Left colon (tissue), 2 donors: ENCODE measurements around the gene KIRREL1. TPM values are rescaled to one million over a fixed set of nuclear protein-coding genes. Genes with fewer than 3 reads are reported as not detected.

ENCODE experiments used
- ATAC-seq: fragments of 200-7000 bp; cut with Tn5 transposase; one replicate; pipeline ENCODE4 v1.9.1; 2020; ENCODE audit warnings: mild to moderate bottlenecking, moderate library complexity
- DNase-seq, 2 donors: peaks; one replicate each; pipeline ENCODE4 v3.0.0-alpha.2; 2020
- intact Hi-C, 2 donors: fragments of 100-400 bp; cut with DNase I in 1 of 2; cut with micrococcal nuclease in 1 of 2; formaldehyde crosslinking; loops; one replicate each; pipeline versions ENCODE4 v1.11.2 to v1.14.0; 2022; cut with DNase I, micrococcal nuclease
- total RNA-seq, 2 donors: library from RNA; stranded (reverse); fragmentation: NEBNext Ultra II Directional; extraction: Animal tissue kit (Norgen Biotek cat#: 25700); gene quantifications; one replicate each; pipeline ENCODE4 v1.2.1, GENCODE V29; 2021
- donor health status: DM: no; HTN: no; CAD: no.
- donor health status: DM: yes; HTN: yes; CAD: no.

Gene KIRREL1
- total RNA-seq, 2 donors from 2014 or later: 5.6 to 9.2 TPM

DNA sequence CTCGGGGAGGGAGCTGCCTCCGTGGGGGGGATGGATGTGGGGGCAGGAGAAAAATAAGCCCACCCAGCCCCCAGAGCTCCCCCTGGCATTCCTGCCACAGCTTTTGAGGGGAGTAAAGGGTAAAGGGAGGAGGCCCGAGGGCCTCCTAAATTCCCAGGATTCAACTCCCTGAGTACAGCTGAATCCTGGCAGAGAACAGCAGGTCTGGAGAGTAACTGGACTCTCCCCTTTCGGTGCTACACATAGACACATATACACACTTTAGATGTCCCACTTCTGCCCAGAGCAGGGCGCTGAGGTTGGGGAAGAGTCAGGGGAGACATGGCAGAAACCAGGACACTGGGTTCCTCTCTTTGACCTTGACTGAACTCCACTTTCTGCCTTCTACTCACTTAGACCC is 3.0 kb downstream of the KIRREL1 start:
- ATAC-seq: no peak
- DNase-seq: no peak
- intact Hi-C loops: loop anchor here (5.0 to 10.0 kb wide), 2 partner anchors 41 to 88 kb away; no protein-coding TSS in a partner anchor

DNA sequence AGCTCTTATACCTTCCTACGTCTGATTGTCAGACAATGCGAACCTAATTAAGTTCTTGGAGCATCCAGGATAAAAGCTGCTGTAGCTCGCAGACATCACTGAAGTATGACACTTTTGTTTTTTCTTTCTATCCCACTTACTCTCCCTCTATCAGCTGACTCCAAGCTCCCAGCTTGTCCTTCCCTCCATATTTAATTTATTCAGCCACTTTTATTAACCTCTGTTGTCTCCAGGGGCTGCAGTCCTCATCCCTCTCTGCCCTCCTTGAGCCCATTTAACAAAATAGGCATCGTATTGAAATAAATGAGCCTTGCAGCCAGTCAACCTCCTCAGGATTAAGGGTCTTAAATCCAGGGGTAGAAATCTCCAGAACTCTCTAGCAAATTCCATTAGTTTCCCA is 7.1 kb downstream of the KIRREL1 start:
- DNase-seq: no peak
- intact Hi-C loops: no loop called here
- ATAC-seq: no peak

DNA sequence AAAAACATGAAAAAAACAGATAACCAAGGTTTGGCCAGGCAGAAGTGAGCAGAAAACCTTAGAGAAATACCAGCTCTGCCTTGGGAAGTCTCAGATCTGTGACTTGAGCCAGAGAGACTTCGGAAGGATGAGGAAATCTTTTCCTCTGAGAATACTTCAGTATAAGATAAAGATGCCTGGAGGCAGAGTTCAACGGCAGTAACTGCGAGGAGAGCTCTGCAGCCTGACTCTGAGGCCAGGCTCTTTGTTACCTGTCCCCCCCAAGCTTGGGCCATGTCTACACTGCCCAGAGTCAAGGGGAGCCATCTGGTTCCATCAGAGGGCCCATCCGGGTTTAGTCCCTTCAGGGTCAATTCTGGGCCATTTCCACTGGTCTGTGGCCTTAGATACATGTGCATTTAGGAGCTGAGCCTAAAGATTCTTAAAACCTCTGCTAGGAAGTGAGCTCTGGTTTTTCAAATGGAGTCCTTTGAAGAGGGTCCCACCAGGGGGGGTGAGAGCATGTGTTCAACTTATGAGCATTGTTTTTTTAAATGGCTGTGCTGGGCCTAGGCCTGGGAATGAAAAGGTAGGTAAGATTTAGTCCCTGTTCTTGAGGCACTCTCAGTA is 8.7 kb downstream of the KIRREL1 start:
- intact Hi-C loops: no loop called here
- ATAC-seq: no peak
- DNase-seq: no peak

DNA sequence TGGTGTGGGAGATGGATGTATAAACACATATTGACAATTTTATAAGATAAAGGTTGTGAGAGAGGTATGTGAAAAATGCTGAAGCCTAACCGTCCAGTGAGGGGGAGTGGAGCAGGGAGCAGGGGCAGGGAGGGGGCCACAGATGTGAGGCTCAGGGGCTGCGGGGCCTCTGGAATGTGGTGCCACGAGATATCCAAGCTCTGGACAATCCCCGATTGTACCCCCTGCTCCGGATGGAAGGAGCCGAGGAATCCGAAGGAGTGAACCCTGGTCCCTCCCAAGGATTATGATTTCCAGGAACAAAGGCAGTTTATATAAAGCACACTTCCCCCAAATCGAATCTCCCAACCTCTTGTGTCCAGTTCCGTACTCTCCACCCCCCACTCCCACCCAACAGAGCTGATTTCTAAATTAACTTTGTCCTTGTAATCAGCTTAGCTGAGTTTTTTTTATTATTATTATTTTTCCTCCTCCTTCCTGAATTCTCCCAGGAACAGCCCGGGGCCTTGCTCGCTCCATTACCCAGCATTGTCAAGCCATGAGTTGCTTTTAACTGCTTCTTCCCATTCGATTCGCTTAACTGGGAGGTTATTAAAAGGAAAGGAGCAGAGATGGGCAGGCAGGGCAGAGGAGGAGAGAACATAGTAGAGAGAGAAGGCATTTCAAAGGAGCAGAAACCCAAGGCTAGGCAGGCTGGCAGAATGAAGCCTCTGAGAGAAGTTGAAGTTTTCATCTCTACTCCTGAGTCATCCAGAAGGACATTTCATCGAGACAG is 9.4 kb downstream of the KIRREL1 start:
- DNase-seq (no peak), ATAC-seq (no peak)
- intact Hi-C loops: no loop called here

DNA sequence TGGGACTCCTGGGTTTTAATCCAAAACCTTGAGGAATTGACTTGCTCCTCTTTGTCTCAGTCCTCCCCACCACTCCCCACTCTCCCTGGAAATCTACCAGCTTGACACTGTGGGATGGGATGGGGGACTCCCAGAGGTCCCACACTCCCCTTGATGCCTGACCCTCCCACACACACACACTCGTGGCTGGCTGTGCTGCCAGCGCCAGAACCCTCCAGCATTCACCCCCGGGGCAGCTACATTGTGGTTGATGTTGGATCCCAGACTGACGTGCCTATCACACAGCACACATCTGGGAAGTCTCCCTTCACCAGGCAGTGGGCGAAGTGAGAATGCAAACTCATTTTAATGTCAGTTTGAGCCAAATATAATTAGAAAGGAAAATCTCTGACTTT is 10.0 kb downstream of the KIRREL1 start:
- no peak for ATAC-seq
- DNase-seq: no peak
- intact Hi-C loops: no loop called here

DNA sequence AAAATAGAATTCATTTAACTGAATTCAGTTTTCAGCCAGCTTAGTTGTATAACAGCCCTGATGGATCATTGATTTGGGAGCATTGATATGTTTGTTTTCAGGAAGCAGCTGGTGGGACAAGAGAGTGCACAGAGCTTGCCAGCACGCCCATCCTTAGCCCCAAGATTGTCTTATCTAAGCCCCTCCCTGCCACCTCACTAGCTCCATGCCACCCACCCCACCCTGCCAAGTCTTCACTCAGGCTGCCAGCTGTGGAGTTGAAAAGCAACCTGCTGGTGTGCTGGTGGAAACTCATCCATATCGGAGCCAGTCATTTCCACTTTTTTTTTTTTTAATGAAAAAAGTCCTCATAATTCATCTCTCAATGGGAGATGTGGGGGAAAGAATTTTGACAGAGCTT is 11.8 kb downstream of the KIRREL1 start:
- DNase-seq: no peak
- no peak for ATAC-seq
- intact Hi-C loops: no loop called here

DNA sequence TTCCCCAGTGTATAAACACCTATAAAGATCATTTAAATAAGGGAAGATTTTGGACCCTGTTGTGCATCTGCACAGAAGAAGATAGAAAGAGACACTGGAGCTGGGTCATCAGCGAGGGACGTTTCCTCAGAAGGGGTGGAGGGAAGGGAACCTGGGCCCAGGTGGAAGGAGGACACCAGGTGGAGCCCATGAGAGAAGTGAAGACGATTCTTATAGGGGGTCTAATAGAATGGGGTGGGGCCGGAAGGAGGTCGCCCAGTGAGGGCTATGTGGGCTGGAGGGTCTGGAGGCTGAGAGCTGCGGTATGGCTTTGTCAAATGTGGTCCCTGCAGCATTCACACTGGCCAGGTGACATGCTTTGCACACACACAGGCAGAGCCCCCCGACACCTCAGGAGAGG is 13.7 kb downstream of the KIRREL1 start:
- DNase-seq: no peak
- intact Hi-C loops: no loop called here
- ATAC-seq: no peak

DNA sequence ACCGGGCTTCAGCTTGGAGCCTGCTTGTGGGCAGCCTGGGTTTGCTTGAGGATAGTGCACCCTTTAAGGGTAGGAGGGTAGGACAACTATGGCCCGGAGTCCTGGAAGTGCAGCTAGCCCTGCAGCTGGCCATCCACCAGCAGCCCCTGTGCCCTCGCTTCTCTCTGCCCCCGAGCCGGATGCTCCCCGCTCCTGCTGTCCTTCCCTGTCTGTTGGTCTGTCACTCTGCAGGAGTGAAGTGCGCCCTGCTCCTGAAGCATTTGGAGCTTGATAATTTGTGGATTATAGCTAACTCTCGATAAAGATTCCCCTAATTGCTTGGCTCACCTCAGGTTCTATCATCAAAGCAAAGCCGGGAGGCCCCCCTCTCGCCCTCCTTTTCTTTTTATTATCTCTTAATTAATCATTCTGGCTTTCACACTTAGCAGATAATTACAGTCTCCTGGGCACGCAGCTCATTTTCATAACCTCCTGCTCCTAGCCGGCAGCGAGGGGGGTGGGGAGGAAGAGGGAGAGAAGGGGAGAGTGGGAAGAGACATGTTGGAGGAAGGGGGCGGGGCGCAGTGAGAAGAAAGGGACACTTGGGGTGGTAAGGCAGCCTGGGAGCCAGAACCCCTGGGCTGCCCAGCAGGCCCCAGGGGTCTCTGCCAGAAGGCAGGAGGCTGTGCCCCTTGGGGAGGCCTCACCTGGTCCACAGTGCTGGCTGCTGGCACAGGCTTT is 14.4 kb downstream of the KIRREL1 start:
- intact Hi-C loops: no loop called here
- DNase-seq: no peak
- no peak for ATAC-seq

DNA sequence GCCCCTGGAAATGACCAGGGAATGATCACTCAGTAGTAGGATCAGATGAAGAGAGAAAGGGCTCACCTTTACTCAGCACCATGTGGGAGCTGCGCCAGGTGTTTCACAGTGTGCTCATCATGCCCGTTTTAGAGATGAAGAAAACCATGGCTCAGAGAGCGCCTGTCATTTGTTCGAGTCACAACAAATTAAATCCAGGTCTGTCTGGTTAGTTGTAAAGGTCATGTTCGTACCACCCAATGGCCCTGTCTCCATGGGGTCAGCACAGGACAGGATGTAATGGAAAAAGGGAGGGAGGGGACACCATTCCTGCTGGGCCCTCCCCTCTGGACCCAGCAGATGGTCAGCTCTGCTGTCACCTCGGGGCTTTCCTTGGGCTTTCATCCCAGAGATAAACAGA is 15.2 kb downstream of the KIRREL1 start:
- DNase-seq: no peak
- intact Hi-C loops: no loop called here
- ATAC-seq: no peak

DNA sequence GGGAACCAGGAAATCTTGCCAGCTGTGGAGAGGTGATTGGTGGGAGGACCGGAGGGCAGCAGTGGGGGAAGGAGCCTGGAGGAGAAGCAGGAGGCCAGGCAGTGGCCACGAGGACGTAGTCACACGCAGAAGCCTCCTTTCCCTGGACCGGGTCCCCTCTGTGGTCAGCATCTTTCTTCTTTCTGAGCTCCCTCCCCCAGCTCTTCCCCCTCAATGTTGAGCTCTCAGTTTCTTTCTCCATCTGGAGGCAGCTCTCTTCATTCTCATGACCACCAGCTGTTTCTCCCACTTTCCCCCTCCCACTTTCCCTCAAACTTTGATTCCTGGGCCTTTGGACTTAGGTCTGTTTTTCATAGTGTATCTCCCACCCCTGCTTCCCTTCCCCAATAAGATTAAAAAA is 18.3 kb downstream of the KIRREL1 start:
- no peak for ATAC-seq
- DNase-seq: no peak
- intact Hi-C loops: no loop called here

DNA sequence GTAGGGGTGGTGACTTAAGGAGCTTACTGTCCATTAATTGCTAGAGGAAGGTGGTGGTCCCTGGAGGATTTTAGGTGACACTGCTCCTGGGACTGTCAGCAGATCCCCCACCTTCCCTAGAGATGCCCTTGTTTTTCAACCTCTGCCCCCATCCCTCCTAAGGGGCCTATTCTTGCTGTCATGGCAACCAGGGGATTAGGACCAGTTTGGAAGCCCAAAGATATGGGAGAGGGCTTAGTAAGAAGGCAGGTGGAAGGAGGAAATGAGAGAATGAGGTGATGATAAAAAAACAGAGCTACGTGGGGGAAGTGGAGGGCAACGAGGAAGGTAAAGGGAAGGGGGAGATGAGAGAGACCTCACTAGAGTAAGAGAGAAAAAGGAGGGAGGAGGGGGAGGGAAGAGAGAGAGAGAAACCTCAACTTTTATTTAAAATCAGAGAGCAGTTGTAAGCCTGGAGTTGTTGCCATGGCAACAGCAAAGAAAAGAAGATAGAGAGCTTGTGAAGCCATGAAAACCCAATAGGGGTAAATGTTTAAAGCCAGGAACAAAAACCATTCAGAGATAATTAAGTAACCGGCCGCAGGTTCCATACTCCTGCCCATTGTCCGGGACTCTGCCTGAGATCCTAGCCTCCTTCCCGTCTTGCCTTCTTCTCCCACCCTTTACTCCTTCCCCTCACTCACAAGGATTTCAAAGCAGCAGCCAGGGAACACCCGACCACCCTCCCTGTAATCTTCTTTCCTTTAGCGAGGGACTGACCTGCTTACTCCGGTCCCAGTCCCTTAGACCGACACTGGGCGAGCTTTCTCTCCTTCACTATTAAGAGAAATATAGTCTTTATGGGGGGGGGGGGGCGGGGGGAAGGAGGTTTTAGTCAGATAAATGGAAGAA is 20.6 kb downstream of the KIRREL1 start:
- intact Hi-C loops: no loop called here
- DNase-seq (no peak), ATAC-seq (no peak)

DNA sequence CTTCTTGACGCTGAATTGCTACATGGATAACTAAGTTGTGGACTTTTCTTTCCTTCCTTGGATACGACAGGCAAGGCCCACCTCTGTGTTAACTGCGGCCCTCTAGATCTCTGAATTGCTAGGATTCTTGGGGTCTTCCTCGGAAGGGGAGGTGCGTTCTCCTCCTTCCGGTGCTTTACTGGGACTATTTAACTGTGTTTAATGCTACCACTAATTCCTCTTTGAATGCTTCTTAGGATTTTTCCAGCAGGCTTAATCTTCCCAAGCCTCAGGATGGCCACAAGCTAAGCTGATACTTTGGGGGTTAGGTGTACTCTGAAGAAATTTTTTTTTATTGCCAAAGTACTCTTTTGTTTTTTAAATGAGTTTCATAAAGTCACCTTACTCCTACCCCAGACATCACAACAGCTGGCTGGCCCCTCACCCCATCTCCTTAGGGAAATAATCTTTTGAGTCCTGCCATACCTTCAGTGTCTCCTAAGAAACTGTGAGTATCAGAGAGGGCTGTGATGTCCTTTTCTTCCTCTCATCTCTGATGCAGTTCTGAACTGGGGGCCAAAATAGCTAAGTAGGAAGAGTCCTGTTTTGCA is 21.4 kb downstream of the KIRREL1 start:
- no peak for DNase-seq
- intact Hi-C loops: no loop called here
- ATAC-seq: no peak

DNA sequence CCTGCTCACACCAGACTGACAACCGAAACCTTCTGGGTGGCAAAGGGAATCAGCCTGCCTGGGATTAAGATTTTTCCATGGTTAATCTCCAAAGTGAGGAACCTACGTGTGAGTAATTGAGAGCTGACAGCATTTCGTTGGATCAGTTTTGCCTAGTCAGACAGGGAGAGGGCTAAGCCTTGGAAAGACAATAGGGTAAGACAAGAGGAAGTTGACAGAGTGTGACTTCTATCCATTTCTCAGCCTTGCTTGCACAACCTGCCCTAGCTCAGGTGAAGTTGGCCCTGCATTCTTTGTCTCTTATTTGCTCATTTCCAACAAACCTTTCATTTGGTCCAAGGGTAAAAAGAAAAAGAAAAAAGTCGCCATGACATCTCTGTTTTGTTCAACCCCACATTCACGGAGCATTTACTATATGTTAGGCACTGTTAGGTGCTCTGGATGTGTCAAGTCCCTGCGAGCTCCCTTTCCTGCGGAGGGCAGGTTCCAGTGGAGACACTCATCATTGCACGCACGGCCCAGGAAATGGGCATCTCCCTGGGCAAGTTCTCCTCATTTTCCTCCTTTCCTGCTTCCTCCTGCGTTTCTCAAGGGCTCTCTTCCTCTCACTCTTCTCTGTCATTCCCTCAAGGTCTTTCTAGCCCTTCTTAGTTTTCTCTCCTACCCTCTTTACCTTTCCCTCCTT is 23.3 kb downstream of the KIRREL1 start:
- no peak for DNase-seq
- no peak for ATAC-seq
- intact Hi-C loops: no loop called here

DNA sequence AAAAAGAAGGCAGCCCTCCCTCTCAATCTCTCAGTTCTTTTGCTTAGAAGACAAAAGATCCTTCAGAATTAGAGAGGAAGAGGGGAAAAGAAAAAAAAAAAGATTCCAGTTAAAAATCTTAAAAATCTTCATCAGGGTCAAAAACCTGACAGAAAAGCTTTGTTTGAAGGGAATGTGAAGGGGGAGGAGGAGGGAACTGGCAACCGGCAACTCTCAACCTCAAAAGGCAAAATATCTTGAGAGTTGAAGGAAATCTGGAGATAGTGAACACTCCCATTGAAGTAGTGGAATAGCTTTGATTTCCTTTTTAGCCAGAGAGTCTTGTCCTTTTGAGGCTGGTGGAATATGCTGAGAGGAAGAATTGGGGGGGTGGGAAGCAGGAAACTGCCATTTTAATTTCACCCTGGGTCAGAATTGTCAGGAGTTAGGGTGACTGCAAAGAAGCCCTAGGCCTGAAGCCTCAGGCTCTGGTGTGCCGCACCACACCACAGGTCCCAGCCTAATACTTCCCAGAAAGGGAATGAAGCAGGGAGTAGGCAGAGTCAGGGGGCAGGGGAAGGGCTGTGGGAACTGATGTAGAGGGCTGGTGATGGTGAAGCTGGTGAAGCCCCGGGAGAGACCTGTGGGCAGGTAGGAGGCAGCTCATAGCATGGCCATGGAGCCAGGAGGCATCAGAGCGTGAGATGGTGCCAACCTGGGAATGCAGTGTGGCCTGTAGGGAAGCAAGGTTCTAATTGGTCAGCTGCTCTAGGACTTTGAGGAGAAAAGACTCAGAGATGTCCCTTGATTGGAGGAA is 24.6 kb downstream of the KIRREL1 start:
- ATAC-seq: no peak
- intact Hi-C loops: no loop called here
- no peak for DNase-seq

DNA sequence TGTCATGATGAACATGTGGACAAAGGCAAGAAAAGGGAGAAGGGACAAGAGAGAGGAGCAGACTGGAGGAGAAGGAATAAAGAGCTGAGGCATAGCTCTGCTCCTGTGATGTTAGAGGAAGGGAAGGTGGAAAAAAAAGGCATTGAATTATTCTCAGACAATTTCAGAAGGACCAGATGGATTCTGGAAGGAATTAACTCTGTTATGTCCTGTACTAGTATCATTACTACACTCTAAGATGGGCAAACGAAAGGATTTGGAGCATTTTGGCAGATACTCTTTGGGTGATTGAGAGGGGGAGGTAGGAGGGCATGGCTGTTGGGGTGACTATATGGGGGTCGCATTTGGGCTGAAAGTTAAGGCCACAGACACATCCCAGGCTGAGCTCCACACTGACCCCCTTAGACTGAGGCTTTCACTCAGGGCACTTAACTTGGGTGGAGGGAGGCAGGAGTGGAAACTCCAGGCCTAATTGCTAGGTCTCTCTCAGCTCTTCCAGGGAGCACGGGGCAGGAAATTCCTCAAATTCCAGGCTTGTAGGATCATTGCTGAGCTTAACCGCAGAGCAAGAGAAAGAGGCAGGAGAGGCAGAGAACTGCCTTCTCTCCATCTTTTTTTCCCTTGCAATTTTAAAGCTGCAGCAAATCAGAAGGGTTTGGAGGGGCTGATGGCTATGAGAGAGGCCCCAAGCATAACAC is 25.9 kb downstream of the KIRREL1 start:
- ATAC-seq (no peak), DNase-seq (no peak)
- intact Hi-C loops: no loop called here

DNA sequence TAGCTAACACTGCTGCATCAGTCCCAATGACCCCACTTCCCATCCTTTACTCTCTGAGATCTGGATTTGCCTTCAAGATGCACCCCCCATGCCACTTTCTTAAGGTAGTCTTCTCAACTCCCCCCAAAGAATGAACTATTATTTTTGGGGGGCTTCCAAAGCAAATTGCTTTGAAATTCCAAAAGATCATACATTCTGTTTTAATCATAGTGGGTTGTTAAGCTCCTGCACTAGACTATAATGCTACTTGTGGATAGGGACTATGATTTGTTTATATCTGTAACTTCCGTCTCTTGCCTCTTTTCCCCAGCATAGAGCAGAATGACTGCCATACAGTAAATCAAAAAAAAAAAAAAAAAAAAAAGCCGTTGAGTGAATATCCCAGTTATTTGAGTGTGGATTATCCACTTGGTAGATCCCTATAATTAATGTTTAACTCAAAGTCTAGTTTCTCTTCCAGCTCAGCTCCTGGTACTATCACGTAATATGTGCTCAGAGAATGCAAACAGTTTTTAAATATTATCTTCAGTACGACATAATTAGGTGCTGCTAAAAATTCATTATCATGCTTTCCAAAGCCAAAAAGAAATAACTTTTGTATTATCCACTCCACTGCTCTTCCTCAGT is 26.9 kb downstream of the KIRREL1 start:
- ATAC-seq (no peak), DNase-seq (no peak)
- intact Hi-C loops: no loop called here
